Lower leg skin (tissue), 3 donors: ENCODE results near the gene TRMT112.

ENCODE experiments used
- CTCF ChIP-seq, 3 donors: fragments of 450-650 bp; IDR thresholded peaks; one replicate each; pipeline ENCODE4 v1.5.1; 2016; ENCODE audit warnings: antibody characterized with exemption in 3 of 3, mild to moderate bottlenecking in 3 of 3, moderate library complexity in 2 of 3
- POLR2A ChIP-seq, 2 donors: fragments of 450-650 bp; IDR thresholded peaks; one replicate each; pipeline ENCODE4 v1.6.1; 2016 to 2017; ENCODE audit warnings: antibody characterized with exemption in 2 of 2, mild to moderate bottlenecking in 1 of 2, moderate library complexity in 1 of 2

- TF ChIP-seq POLR2A (IDR thresholded peaks at IDR 0.05) (no peak), CTCF (IDR thresholded peaks at IDR 0.05) (peak in 1 of 3 donors; percentile 79)
Measured at GRCh38 chr11:64304316-64305072, 12.9 kb downstream of the TRMT112 start.
